Lower lobe of right lung (tissue), 2 donors: ENCODE results near the gene RCSD1. TPM values are rescaled to one million over a fixed set of nuclear protein-coding genes. Genes with fewer than 3 reads are reported as not detected.

Experiments
- ATAC-seq, 2 donors: fragments of 200-7000 bp; cut with Tn5 transposase; one replicate each; pipeline ENCODE4 v1.9.1; 2020 to 2022; ENCODE audit warnings: mild to moderate bottlenecking in 2 of 2, moderate library complexity in 2 of 2
- DNase-seq: peaks from one replicate; pipeline ENCODE4 v3.0.0-alpha.2; 2020
- H3K27ac ChIP-seq: fragments of 200-600 bp; one replicate; pipeline ENCODE4 v1.8.0; 2022
- H3K27me3 ChIP-seq: fragments of 200-600 bp; one replicate; pipeline ENCODE4 v1.8.0; 2022; ENCODE audit warnings: low read depth
- H3K36me3 ChIP-seq: fragments of 200-600 bp; one replicate; pipeline ENCODE4 v1.8.0; 2022; ENCODE audit warnings: mild to moderate bottlenecking
- H3K4me1 ChIP-seq: fragments of 200-600 bp; one replicate; pipeline ENCODE4 v1.8.0; 2022
- H3K4me3 ChIP-seq: fragments of 200-600 bp; one replicate; pipeline ENCODE4 v1.8.0; 2022; ENCODE audit warnings: mild to moderate bottlenecking
- H3K9me3 ChIP-seq: fragments of 200-600 bp; one replicate; pipeline ENCODE4 v1.8.0; 2022
- CTCF ChIP-seq: fragments of 200-600 bp; IDR thresholded peaks from one replicate; pipeline ENCODE4 v1.8.0; 2022; ENCODE audit warnings: antibody characterized with exemption, mild to moderate bottlenecking
- intact Hi-C: fragments of 100-400 bp; cut with DNase I; formaldehyde crosslinking; loops from one replicate; pipeline ENCODE4 v1.11.0; 2022
- total RNA-seq: library from RNA; stranded (reverse); fragmentation: NEBNext Ultra II Directional; extraction: Animal tissue kit (Norgen Biotek cat#: 25700); gene quantifications from one replicate; pipeline ENCODE4 v1.2.1, GENCODE V29; 2021
- donor health status: DM: no; HTN: yes; CAD: no; lungs with severe emphysema.

The RCSD1 gene
- total RNA-seq, 1 donor from 2014 or later, result 20.7 TPM

- no peak overlapping the region for H3K27ac ChIP-seq
- no peaks in the 10 kb centered on the region for H3K9me3 ChIP-seq
- ATAC-seq (peak; percentile 69 to 70), DNase-seq (no peak)
- peaks cover 42% of the 10 kb centered on the region for H3K36me3 ChIP-seq
- peak; percentile 93 for TF ChIP-seq CTCF
- peaks cover 23% of the 10 kb centered on the region for H3K4me1 ChIP-seq
- H3K4me3 ChIP-seq, result no peak overlapping the region
- H3K27me3 ChIP-seq, result no peaks in the 10 kb centered on the region
- intact Hi-C loops, result loop anchor here (10.0 kb wide), 1 partner anchor 83 kb away; no protein-coding TSS in a partner anchor
Measured at GRCh38 chr1:167687919-167688519, 58.0 kb downstream of the RCSD1 start.

DNA sequence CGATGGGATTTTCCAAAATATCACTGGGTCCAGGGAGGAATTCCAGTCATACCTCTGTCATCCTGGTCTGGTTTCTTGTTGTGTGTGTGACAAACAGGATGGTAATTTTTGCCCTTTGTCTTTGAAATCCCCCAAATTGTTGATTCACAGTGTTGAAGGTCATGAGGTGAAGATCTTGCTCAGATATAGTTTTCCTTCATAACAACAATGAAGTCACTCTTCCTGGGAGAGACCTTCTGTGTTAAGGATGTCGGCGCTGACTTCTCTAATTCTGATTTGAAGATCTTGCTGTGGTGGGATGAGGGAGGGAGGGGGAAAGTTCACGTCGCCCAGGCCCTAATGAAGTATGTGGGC lies 59.5 kb downstream of the RCSD1 start:
- Histone ChIP-seq H3K27ac (no peak overlapping the region), H3K4me1 (peaks cover 11% of the 10 kb centered on the region), H3K27me3 (no peaks in the 10 kb centered on the region), H3K4me3 (no peak overlapping the region), H3K36me3 (peaks cover 53% of the 10 kb centered on the region), H3K9me3 (no peaks in the 10 kb centered on the region)
- TF ChIP-seq CTCF, result no peak
- ATAC-seq (no peak), DNase-seq (no peak)
- intact Hi-C loops, result loop anchor here (10.0 kb wide), 1 partner anchor 85 kb away; no protein-coding TSS in a partner anchor

- H3K4me1 ChIP-seq, result peaks cover 11% of the 10 kb centered on the region
- no peak for TF ChIP-seq CTCF
- intact Hi-C loops, result no loop called here
- H3K9me3 ChIP-seq, result no peaks in the 10 kb centered on the region
- no peaks in the 10 kb centered on the region for H3K27me3 ChIP-seq
- no peak overlapping the region for H3K27ac ChIP-seq
- ATAC-seq (no peak), DNase-seq (no peak)
- H3K36me3 ChIP-seq, result peaks cover 57% of the 10 kb centered on the region
- no peak overlapping the region for H3K4me3 ChIP-seq
Measured at GRCh38 chr1:167690053-167690452, 60.0 kb downstream of the RCSD1 start.

- Histone ChIP-seq H3K9me3 (no peaks in the 10 kb centered on the region), H3K27me3 (no peaks in the 10 kb centered on the region), H3K4me3 (no peak overlapping the region), H3K4me1 (peaks cover 12% of the 10 kb centered on the region), H3K36me3 (peaks cover 74% of the 10 kb centered on the region), H3K27ac (no peak overlapping the region)
- DNase-seq, result no peak
- ATAC-seq, result no peak
- intact Hi-C loops, result no loop called here
- TF ChIP-seq CTCF, result no peak
Measured at GRCh38 chr1:167693425-167694045, 63.5 kb downstream of the RCSD1 start.

DNA sequence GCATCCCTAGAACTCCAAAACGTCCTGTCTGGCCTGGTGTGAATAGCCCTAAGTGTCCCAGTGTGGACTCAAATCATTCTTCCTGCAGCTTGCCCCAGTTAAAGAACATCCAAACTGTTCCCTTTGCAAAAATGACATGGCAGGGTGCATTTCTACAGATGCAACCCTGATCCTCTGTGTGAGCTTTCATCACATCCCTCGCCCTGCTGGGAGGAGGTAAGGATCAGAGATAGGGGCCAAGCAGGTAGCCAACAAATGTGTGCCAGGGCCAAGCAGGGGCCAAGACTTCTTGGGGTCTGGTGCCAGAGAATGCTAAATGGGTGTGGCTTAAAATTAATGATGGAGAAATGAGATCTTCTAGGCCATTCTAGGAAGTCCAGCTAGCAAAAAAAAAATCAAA lies 64.7 kb downstream of the RCSD1 start:
- DNase-seq (no peak), ATAC-seq (no peak)
- Histone ChIP-seq H3K4me1 (peaks cover 6% of the 10 kb centered on the region), H3K4me3 (no peak overlapping the region), H3K9me3 (no peaks in the 10 kb centered on the region), H3K27ac (no peak overlapping the region), H3K36me3 (peaks cover 83% of the 10 kb centered on the region), H3K27me3 (no peaks in the 10 kb centered on the region)
- intact Hi-C loops, result no loop called here
- TF ChIP-seq CTCF, result no peak
